A673 (cell line): ENCODE measurements around the gene MRPS33. TPM values are rescaled to one million over a fixed set of nuclear protein-coding genes. Genes with fewer than 3 reads are reported as not detected.

Experiments used
- BruUV-seq: library from RNA; stranded (reverse); fragments of 400-500 nt; replicated peaks from 2 replicates; lab custom pipeline; 2021; lab: Mats Ljungman, UMichigan
- CTCF ChIA-PET: fragments of 300-600 bp; sonication (Branson Sonifier 250); formaldehyde crosslinking; loops from one replicate; lab custom pipeline; 2022; ENCODE audit warnings: antibody characterized with exemption; lab: Charles Lee
- POLR2A ChIA-PET: fragments of 300-600 bp; sonication (Branson Sonifier 250); formaldehyde crosslinking; loops from one replicate; lab custom pipeline; 2022; ENCODE audit warnings: antibody characterized with exemption; ENCODE audit not compliant: low non-redundant PET; lab: Charles Lee
- DNase-seq: peaks from one replicate; pipeline ENCODE4 v3.0.0-alpha.2; 2015; ENCODE audit warnings: low spot score
- H3K27ac ChIP-seq: fragments of 200-600 bp; sonication (generic); 2 replicates; pipeline ENCODE4 v1.5.1; 2016; ENCODE audit warnings: mixed run types, low read depth, mild to moderate bottlenecking, mixed read lengths, antibody characterized with exemption, low read length; ENCODE audit not compliant: poor library complexity, severe bottlenecking
- H3K27me3 ChIP-seq: fragments of 200-600 bp; sonication (generic); replicated peaks from 2 replicates; pipeline ENCODE4 v1.6.1; 2017; ENCODE audit warnings: mixed run types, low read depth, mild to moderate bottlenecking, mixed read lengths, antibody characterized with exemption, low read length; ENCODE audit not compliant: insufficient read depth, poor library complexity
- H3K36me3 ChIP-seq: fragments of 200-600 bp; sonication (generic); 2 replicates; pipeline ENCODE4 v1.6.1; 2016; ENCODE audit warnings: mixed run types, mild to moderate bottlenecking, mixed read lengths, antibody characterized with exemption, low read length; ENCODE audit not compliant: insufficient read depth, poor library complexity, severe bottlenecking
- H3K4me1 ChIP-seq: fragments of 200-600 bp; sonication (generic); 2 replicates; pipeline ENCODE4 v1.6.1; 2017; ENCODE audit warnings: mixed run types, mild to moderate bottlenecking, mixed read lengths, antibody characterized with exemption, low read length; ENCODE audit not compliant: insufficient read depth, poor library complexity, severe bottlenecking
- H3K4me3 ChIP-seq: fragments of 200-600 bp; sonication (generic); 2 replicates; pipeline ENCODE4 v1.5.1; 2016; ENCODE audit warnings: low read depth, mixed run types, mild to moderate bottlenecking, mixed read lengths, low read length; ENCODE audit not compliant: poor library complexity, severe bottlenecking
- H3K9me3 ChIP-seq: fragments of 200-600 bp; sonication (generic); 2 replicates; pipeline ENCODE4 v1.6.1; 2016; ENCODE audit warnings: mixed run types, low read depth, mild to moderate bottlenecking, mixed read lengths, antibody characterized with exemption, low read length; ENCODE audit not compliant: poor library complexity, severe bottlenecking
- EZH2 ChIP-seq: fragments of 200-600 bp; sonication (generic); IDR thresholded peaks from 2 replicates; pipeline ENCODE4 v1.6.1; 2017; ENCODE audit warnings: borderline replicate concordance, low read depth, mild to moderate bottlenecking, mixed read lengths, antibody characterized with exemption, low read length; ENCODE audit not compliant: poor library complexity, severe bottlenecking
- intact Hi-C: fragments of 100-400 bp; cut with micrococcal nuclease; formaldehyde crosslinking; loops from one replicate; pipeline ENCODE4 v1.10.0; 2022; ENCODE audit not compliant: unreplicated experiment
- total RNA-seq: library from RNA; stranded (reverse); gene quantifications from 2 replicates; pipeline ENCODE4 v1.2.3, GENCODE V29; 2021
- TF ChIP-seq, protein P1 (sequence below): fragments of 300-800, 200-600 bp; sonication (generic); conservative IDR thresholded peaks from 2 replicates; pipeline ENCODE4 v1.5.1; 2017; ENCODE audit warnings: low read depth, mild to moderate bottlenecking, antibody characterized with exemption, low read length, moderate library complexity, mixed read lengths

The MRPS33 gene
- total RNA-seq, 1 experiment from 2014 or later: 66.0 TPM

DNA sequence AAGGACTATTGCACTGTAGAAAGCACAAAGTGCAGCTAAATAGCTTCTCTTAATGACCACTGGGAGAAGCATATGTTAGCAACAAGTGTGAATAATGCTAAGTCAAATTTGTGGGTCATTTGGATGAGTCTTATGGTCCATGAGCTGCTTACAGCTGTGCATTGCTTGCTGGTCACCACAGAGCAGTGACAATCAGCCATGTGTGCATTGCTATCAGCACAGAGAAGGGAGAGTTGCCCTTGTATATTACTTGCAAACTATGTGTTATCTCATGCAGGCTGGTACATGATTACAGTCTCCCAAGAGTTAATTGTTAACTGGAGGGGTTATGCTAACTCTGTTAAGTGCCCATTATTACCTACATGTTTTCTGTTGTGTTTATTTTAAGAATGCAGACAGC lies 25.7 kb downstream of the MRPS33 start:
- TF ChIP-seq EZH2: no peak
- TF ChIP-seq, protein P1, sequence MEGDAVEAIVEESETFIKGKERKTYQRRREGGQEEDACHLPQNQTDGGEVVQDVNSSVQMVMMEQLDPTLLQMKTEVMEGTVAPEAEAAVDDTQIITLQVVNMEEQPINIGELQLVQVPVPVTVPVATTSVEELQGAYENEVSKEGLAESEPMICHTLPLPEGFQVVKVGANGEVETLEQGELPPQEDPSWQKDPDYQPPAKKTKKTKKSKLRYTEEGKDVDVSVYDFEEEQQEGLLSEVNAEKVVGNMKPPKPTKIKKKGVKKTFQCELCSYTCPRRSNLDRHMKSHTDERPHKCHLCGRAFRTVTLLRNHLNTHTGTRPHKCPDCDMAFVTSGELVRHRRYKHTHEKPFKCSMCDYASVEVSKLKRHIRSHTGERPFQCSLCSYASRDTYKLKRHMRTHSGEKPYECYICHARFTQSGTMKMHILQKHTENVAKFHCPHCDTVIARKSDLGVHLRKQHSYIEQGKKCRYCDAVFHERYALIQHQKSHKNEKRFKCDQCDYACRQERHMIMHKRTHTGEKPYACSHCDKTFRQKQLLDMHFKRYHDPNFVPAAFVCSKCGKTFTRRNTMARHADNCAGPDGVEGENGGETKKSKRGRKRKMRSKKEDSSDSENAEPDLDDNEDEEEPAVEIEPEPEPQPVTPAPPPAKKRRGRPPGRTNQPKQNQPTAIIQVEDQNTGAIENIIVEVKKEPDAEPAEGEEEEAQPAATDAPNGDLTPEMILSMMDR: no peak
- Histone ChIP-seq H3K36me3 (no peaks in the 10 kb centered on the region), H3K27ac (no peak overlapping the region), H3K4me1 (no peaks in the 10 kb centered on the region), H3K27me3 (no peaks in the 10 kb centered on the region), H3K4me3 (no peak overlapping the region), H3K9me3 (no peaks in the 10 kb centered on the region)
- DNase-seq: no peak
- ChIA-PET POLR2A (no interaction called here), CTCF (no interaction called here)
- intact Hi-C loops: loop anchor here (10.0 kb wide), 1 partner anchor 174 kb away; no protein-coding TSS in a partner anchor
- BruUV-seq: no TSS peak

DNA sequence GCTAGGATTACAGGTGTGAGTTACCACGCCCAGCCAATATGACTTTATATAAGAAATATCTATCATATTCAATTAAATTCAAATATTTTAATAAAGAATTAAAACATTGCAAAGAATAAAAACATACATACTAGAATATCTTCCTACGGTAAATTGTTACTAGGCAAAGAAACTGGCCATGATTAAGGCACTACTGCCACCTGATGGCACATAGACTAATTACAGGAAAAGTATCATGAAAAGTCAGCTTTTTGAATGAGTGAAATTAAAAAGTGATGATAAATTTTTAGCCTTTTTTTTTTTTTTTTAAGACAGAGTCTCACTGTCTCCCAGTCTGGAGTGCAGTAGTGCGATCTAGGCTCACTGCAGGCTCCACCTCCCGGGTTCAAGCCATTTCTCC lies 30.9 kb downstream of the MRPS33 start:
- Histone ChIP-seq H3K9me3 (no peaks in the 10 kb centered on the region), H3K27ac (no peak overlapping the region), H3K4me3 (no peak overlapping the region), H3K36me3 (no peaks in the 10 kb centered on the region), H3K27me3 (no peaks in the 10 kb centered on the region), H3K4me1 (no peaks in the 10 kb centered on the region)
- CTCF ChIA-PET: interaction anchor here (0.6 to 1.7 kb wide), 2 partner anchors 173 to 323 kb away, joined by 6 to 13 read pairs; no protein-coding TSS in a partner anchor
- DNase-seq: peak; percentile 32
- POLR2A ChIA-PET: no interaction called here
- BruUV-seq: no TSS peak
- intact Hi-C loops: loop anchor here (10.0 kb wide), 1 partner anchor 169 kb away; no protein-coding TSS in a partner anchor
- TF ChIP-seq EZH2: no peak
- TF ChIP-seq, protein P1: peak; percentile 52

DNA sequence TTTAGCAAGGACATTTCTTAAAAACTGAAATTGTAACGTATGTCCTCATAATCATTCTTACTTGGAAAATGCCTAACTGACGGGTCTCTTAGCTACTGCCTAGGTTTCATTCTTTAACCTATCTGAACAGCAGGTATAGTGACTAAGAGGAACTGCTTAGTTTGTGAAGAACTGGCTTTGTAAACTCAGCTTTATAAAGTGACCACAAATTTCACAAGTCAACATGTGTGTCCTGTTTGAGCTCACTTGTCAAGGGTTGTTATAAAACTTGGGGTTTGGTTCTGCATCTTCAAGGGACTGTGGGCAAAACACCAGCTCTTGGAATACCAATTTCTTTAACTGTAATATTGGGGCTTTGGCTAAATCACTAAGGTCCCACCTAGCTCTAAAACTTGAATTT lies 32.2 kb downstream of the MRPS33 start:
- intact Hi-C loops: loop anchor here (10.0 kb wide), 1 partner anchor 168 kb away; no protein-coding TSS in a partner anchor
- no peaks in the 10 kb centered on the region for H3K36me3 ChIP-seq
- H3K9me3 ChIP-seq: no peaks in the 10 kb centered on the region
- H3K4me3 ChIP-seq: no peak overlapping the region
- POLR2A ChIA-PET: no interaction called here
- no peak overlapping the region for H3K27ac ChIP-seq
- CTCF ChIA-PET: no interaction called here
- no peak for DNase-seq
- H3K4me1 ChIP-seq: no peaks in the 10 kb centered on the region
- no TSS peak for BruUV-seq
- no peaks in the 10 kb centered on the region for H3K27me3 ChIP-seq
- TF ChIP-seq, protein P1: no peak
- TF ChIP-seq EZH2: no peak
